HG03442 (cell line): ENCODE data around the gene TMEM202.
"Not testable (repeated sequence)": the region's sequence is repeated elsewhere in the genome, so short reads cannot be mapped to it uniquely, and the experiment has no call there.

Experiments used
- ATAC-seq: cut with Tn5 transposase; IDR thresholded peaks from one replicate; pipeline ENCODE4 v1.9.1; 2021; ENCODE audit warnings: mild to moderate bottlenecking, moderate library complexity; ENCODE audit not compliant: unreplicated experiment

Gene TMEM202

GRCh38 chr15:72397796-72398588 is at the start of gene TMEM202:
TMEM202 (plus strand) TSS chr15:72398305; CDS start chr15:72398327, 22 bp downstream.
- ATAC-seq: no peak

DNA sequence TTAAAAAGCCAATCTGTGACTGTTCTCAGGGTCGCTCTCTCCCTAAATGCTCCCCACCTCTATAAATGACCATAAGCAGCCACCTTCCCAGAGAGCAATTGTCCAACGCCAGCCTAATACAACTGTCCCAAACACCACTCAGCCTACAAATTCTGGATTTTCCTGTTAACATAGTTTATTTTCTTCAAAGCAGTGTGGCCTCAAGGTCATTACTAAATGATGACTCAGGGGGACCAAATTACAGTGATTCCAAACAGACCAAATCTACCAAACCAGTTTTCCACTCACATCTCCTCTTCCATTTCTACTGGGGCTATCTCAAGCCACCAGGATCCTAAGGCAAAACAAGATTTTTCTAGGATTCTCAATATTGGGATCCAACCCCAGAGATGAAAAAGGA is 44.8 kb upstream of the TMEM202 start:
- ATAC-seq: no peak

GRCh38 chr15:72354496-72354895 is 43.6 kb upstream of the TMEM202 start:
- ATAC-seq: no peak

DNA sequence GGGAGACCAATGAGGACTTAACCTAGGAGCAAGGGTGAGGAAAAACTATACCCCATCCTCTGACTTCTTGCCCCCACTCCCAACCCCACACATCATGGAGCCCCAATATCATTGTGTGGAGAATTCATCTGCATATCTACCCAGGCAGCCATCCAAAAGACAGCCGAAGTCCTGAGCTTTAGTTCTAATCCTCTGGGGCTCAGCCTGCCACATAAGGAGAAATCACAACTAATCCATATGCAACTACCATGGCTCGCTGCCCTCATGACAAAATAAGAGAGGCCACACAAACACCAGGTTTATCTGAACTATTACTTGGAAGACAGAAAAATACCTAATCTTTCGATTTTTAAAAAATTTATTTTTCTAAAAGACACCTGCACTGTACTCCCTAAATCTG is 40.0 kb upstream of the TMEM202 start:
- ATAC-seq: no peak

GRCh38 chr15:72358650-72359171 is 39.4 kb upstream of the TMEM202 start:
- ATAC-seq: peak; percentile 52

DNA sequence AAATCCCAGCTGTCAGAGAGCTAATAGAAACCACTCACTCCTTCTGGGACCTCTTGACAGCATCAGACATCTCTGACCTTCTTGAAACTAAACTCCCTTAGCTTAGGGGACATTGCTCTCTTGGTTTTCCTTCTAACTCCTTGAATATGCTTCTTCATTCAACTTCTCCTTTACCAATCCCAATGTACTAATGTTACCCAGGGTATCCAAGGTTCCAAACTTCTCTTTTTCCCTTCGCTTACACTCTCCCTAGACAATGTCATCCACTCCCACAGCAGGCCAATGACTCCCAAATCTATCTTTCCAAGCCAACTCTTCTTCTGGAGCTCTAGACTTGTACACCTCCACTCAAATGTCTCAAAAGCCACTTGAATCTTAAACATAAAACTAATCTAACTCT is 36.9 kb upstream of the TMEM202 start:
- no peak for ATAC-seq

DNA sequence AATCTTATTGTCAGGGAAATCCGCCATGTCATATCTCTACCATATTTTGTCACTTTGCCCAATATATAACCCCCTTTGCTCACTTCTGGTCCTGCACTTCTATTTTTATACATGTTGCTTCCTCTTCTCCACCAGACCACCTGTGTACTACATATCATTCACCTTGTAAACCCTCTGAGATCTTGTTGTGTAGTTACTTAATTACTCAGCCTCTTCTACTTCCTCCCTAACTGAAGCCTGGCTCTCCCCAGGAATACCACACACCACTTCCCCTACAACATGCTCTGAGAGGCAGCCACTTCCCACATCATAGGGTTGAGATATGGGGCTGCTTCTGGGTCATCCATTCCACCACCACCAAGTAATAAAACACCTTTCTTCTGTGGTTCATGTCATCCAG is 32.3 kb upstream of the TMEM202 start:
- peak; percentile 69 for ATAC-seq

- ATAC-seq: no peak
Measured at GRCh38 chr15:72368325-72368724, 29.8 kb upstream of the TMEM202 start.

GRCh38 chr15:72368899-72369298 is 29.2 kb upstream of the TMEM202 start:
- no peak for ATAC-seq

DNA sequence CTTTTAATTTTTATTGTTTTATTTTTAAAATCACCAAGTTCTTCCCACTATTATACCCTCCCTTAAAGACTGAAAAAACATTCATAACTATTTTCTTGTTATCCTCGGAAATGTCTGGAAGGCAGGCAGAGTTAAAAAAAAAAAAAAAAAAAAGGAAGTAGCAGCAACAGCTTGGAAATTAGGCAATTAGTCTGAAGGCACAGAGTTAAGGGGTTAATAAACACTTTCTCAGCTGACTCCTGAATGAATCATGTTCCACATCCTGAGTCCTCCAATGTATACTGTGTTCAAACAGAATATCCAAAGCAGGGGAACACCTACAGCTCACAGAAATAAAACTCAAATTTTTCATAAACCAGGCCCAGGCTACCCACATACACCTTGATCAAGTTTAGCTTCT is 28.1 kb upstream of the TMEM202 start:
- no peak for ATAC-seq

DNA sequence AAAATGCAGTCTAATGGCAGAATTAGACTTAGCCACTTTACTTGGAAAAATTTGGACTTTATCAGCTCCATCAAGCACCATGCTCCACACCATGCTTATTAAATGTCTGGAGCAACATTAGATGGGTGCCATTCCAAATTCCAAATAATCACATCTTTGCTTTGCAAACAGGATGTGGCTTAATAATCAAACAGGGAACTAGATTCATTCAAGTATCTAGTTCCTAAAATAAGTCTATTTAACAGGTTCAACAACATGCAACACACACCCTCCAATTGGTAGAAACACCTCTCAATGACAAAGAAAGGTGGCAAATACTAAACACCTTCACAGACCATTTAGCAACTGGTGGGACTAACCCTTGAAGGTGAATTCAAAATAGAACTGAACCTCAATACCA is 25.7 kb upstream of the TMEM202 start:
- ATAC-seq: no peak

DNA sequence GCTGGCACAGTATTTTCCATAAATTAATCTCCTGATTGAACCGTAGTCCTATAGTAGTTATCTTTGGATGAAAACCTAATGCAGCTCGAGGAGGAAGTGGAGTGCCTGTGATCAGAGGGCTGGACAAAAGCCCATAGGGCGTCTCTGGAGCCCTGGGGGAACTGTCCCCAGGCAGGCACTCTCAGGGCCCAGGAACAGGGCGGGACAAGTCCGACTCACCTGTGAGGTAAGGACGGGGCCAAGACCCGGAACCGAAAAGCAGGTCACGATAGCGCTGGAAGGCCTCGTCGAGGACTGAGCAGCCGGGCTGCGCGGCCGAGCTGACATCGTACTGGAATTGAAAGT is 22.6 kb upstream of the TMEM202 start:
- peak; percentile 38 for ATAC-seq

- peak; percentile 79 for ATAC-seq
Measured at GRCh38 chr15:72375846-72376581, 22.1 kb upstream of the TMEM202 start, which contains the start of gene HEXA. HEXA (minus strand) TSS chr15:72376014; CDS start chr15:72375972, 42 bp downstream.

GRCh38 chr15:72377331-72377730 is 20.8 kb upstream of the TMEM202 start:
- ATAC-seq: no peak

DNA sequence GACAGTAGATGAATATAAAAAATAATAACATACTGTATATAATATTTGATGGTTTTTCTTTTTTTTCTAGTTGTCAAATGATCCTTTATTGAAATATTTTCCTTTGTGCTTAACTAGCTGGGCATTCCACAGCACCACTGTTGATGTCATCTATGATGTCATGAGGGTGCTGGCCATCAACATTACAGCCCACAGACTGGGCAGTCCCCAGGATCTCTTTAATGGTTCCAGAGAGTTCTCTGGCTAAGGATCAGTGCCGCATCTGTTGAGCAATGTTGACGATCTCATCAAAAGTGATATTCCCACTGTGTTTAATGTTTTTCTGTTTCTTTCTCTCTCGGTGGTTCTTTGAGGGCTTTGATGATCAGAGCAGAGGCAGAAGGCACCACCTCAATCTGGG is 19.0 kb upstream of the TMEM202 start:
- ATAC-seq: not testable (repeated sequence)

DNA sequence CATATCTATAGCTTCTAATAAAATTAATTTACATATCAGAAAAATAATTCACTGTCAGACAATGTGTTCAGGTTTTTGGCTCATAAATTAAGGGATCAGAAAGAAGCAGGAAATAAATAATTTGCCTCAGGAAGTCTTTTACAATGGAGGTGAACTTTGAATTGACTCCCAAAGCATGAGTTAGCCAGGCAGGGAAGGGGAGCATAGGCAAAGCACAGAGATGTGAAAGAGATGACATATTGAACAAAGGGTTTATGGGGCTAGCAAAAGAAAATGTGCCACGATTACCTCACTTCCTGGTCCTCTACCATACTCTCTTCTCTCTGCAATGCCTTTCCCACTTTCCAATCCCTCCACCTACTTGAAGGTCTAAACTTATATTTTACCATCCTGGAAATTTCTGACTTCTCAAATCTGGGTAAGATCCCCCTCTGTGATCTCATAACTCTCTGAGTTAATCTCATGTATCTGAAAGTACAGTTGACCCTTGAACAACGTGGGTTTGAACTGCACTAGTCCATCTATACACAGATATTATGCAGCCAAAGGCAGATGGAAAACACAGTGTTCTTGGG is 18.2 kb upstream of the TMEM202 start:
- no peak for ATAC-seq

DNA sequence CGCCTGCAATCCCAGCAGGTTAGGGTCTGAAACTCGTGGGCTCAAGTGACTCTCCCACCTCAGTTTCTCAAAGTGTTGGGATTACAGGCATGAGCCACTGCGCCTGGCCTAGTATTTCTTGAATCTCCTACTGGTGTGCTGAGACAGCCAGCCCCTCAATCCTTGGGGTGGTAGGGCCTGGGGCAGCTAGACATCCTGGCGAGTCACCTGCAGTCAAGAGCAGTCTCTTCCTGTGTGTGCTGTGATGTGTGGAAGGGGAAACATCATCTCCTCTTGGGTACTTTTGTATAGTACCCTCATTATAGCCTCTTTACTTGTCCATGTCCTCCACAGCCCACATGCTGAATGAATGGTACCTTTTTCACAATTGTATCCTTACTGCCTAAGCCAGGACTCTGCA is 17.4 kb upstream of the TMEM202 start:
- no peak for ATAC-seq

GRCh38 chr15:72382146-72382545 is 16.0 kb upstream of the TMEM202 start:
- ATAC-seq: no peak

GRCh38 chr15:72387741-72388140 is 10.4 kb upstream of the TMEM202 start:
- ATAC-seq: no peak

- ATAC-seq: no peak
Measured at GRCh38 chr15:72389231-72389630, 8.9 kb upstream of the TMEM202 start.

DNA sequence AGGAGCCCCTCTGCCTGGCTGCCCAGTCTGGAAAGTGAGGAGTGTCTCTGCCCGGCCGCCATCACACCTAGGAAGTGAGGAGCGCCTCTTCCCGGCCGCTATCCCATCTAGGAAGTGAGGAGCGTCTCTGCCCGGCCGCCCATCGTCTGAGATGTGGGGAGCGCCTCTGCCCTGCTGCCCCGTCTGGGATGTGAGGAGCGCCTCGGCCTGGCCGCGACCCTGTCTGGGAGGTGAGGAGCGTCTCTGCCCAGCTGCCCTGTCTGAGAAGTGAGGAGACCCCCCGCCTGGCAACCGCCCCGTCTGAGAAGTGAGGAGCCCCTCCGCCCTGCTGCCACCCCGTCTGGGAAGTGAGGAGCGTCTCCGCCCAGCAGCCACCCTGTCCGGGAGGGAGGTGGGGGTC is 1.8 kb upstream of the TMEM202 start:
- not testable (repeated sequence) for ATAC-seq

DNA sequence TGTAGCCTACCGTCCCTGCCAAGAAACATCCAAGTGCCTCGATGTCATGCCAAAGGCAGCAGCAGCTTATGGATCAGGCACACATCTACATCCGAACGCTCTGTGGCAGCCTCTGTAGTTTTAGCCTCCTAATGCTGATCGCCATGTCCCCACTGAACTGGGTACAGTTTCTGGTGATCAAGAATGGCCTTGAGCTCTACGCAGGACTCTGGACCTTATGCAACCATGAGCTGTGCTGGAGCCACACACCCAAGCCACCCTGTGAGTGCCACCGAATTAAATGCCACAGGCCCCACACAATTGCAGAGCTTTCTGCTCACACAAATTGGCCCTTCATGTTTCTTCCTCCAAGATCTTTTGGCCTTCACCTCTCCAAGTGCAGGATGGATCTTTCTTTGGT is 543 bp downstream of the TMEM202 start:
- ATAC-seq: no peak
